Renal cortex interstitium (tissue), 11 donors: ENCODE measurements around the gene HOXC4. TPM values are rescaled to one million over a fixed set of nuclear protein-coding genes. Genes with fewer than 3 reads are reported as not detected.

ENCODE experiments used
- DNase-seq, 11 donors: peaks; one replicate each; pipeline ENCODE4 v3.0.0-alpha.2; 2013; ENCODE audit warnings: low read depth in 9 of 11, low spot score in 4 of 11; ENCODE audit errors: extremely low read depth in 1 of 11
- polyA plus RNA-seq, 3 donors: library from polyadenylated mRNA; unstranded; fragments of 120-200 nt; gene quantifications; one replicate each; pipeline ENCODE4 v1.2.1, GENCODE V29; 2013; ENCODE audit not compliant: insufficient read length in 3 of 3

The HOXC4 gene
- polyA plus RNA-seq, 3 donors, result 53.9 to 76.1 (median 59.0) TPM

GRCh38 chr12:54024127-54024526, 29.5 kb upstream of the HOXC4 start:
- DNase-seq, result no peak

- no peak for DNase-seq
These were observed 28.9 kb upstream of the HOXC4 start for GRCh38 chr12:54024581-54025305.

DNA sequence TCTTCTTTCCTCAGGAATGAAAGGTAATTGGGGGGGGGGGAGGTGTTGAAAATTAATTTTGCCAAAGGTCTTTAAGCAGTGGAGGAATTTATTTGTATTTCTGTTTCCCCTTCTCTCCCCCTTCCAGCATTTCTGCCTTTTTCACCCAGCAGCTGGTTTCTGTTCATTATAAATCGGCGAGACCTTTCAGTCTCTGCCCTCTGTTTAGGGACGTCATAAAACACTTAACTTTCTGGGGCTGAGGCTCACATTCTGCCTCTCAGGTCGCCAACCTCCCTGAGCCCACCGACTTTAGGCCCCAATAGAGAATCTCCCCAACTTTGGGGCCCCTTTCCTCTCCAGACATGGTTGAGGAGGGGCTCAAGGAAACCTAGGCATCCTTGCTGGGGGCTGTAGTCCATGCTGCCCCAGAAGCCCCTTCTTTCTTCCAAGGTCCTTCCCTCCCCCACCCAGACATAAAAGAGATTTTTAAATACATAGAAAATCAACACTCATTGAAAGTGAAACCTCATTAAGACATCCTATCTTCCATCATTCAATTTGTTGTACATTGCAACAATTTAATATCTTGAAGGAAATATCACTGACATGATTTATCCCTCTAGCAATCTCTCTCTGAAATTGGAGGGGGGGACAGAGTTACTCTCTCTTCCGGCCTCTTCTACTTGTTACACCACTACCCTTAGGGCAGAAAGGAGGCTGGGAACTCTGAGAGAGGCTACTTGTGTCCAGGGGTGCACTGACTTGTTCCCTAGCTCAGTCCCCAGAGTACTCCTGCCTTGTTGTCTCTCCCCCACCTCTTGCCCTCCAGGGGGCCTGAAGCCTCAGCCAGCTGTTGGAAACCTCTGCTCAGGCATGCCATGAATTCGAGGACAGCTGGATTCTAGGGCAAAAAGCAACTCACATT, 27.9 kb upstream of the HOXC4 start:
- no peak for DNase-seq

- DNase-seq, result no peak
These were observed 26.8 kb upstream of the HOXC4 start for GRCh38 chr12:54026640-54027441.

GRCh38 chr12:54027442-54027786, 26.2 kb upstream of the HOXC4 start:
- no peak for DNase-seq

DNA sequence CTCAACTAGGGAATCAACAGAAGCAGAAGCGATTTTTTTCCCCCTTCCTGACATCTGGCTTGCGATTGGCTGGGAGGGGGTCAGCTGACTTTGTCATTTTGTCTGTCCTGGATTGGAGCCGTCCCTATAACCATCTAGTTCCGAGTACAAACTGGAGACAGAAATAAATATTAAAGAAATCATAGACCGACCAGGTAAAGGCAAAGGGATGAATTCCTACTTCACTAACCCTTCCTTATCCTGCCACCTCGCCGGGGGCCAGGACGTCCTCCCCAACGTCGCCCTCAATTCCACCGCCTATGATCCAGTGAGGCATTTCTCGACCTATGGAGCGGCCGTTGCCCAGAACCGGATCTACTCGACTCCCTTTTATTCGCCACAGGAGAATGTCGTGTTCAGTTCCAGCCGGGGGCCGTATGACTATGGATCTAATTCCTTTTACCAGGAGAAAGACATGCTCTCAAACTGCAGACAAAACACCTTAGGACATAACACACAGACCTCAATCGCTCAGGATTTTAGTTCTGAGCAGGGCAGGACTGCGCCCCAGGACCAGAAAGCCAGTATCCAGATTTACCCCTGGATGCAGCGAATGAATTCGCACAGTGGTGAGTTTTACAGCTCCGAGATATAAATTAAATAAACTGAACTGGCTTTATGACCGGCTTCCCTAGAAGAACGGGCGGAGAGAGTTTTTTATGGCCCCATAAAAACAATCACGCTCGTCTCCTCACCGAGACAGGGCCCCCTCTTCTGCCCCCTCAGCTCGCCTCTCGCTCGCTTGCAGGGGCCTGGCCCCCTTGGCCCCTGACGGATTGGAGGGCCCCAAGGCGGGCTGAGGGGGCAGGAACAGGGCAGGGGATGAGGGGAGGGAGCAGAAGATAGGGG, 25.1 kb upstream of the HOXC4 start, which contains the start of gene HOXC6:
Gene HOXC6, plus strand, starts transcription at position 127 of the 888 bp plus-strand sequence. Its CDS starts 82 bp downstream, at position 209.
- no peak for DNase-seq

GRCh38 chr12:54029529-54030441, 23.9 kb upstream of the HOXC4 start:
- DNase-seq, result no peak

DNA sequence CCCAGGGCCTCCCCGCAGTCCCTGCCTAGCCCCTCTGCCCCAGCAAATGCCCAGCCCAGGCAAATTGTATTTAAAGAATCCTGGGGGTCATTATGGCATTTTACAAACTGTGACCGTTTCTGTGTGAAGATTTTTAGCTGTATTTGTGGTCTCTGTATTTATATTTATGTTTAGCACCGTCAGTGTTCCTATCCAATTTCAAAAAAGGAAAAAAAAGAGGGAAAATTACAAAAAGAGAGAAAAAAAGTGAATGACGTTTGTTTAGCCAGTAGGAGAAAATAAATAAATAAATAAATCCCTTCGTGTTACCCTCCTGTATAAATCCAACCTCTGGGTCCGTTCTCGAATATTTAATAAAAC, 23.2 kb upstream of the HOXC4 start:
- no peak for DNase-seq

- no peak for DNase-seq
These were observed 22.7 kb upstream of the HOXC4 start for GRCh38 chr12:54030889-54031471.

DNA sequence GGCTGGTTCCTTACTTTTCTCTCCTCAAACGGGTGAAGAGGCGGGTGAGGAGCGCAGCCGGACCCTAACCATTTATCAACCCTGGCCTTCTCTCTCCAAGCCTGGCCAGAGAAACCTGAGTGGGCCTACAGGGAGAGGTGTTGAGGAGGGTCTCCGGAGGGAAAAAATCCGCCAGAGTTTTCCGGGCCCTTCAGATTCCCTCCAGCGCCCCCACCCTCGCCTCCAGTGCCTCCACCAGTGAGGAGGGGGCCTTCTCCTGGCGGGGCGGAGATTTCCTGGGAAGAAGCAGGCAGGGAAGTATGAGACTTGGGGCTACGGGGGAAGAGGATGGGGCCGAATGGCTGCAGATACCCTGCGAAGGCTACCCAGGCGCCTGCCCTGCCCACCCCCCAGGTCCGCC, 22.2 kb upstream of the HOXC4 start:
- no peak for DNase-seq

GRCh38 chr12:54032086-54032619, 21.5 kb upstream of the HOXC4 start:
- no peak for DNase-seq

DNA sequence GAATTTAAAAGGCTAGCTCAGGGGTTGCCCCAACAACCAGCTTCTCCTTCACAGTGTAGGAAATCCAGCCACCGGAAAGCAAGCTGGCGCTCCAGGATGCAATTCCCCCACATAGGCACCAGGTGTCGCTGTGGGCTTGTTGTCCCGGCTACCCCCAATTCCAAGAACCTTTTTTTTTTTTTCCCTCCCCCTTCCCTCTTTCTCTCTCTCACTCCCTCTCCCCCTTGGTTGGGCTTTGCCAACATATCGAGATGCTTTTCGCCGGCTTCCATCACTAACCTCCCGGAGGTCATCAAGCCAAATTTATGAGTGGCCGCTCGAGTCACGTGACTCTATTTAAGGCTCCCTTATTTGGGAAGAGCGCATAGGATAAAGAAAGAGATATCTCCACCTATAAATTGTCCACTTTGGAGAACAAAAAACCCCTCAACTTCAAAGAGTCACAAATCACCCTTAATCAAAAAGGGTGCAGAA, 21.0 kb upstream of the HOXC4 start, which contains the start of gene HOXC5:
Gene HOXC5, plus strand, starts transcription at position 424 of the 474 bp plus-strand sequence. CDS start 73 bp downstream, outside the sequence.
- DNase-seq, result peak in 6 of 11 donors; percentile 78 to 89 (median 84)

DNA sequence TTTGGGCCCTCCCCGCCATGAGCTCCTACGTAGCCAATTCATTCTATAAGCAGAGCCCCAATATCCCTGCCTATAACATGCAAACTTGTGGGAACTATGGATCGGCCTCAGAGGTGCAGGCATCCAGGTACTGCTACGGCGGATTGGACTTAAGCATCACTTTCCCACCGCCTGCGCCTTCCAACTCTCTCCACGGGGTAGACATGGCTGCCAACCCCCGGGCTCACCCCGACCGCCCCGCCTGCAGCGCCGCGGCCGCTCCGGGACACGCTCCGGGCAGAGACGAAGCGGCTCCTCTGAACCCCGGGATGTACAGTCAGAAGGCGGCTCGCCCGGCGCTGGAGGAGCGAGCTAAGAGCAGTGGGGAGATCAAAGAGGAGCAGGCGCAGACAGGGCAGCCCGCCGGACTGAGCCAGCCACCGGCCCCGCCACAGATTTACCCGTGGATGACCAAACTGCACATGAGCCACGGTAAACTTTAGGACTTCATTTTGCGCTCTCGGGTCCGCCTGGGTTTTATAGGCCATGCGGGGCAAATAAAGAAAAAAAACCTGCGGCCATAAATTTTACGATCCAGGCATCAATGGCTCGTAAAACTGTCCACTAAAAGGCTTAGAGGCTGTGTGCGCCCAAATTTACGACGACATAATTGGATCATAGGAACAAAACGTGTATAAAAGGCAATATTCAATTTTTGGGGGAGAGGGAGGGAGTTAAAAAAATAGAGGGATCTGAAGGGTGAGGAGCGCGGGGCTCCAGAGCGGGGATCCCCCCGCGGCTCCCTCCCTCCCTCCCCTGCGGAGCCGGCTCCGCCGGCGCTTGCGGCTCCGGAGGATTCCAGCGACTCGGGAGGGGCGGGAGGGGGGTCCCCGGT, 20.3 kb upstream of the HOXC4 start:
- DNase-seq, result peak in 3 of 11 donors; percentile 80 to 88 (median 86)

DNA sequence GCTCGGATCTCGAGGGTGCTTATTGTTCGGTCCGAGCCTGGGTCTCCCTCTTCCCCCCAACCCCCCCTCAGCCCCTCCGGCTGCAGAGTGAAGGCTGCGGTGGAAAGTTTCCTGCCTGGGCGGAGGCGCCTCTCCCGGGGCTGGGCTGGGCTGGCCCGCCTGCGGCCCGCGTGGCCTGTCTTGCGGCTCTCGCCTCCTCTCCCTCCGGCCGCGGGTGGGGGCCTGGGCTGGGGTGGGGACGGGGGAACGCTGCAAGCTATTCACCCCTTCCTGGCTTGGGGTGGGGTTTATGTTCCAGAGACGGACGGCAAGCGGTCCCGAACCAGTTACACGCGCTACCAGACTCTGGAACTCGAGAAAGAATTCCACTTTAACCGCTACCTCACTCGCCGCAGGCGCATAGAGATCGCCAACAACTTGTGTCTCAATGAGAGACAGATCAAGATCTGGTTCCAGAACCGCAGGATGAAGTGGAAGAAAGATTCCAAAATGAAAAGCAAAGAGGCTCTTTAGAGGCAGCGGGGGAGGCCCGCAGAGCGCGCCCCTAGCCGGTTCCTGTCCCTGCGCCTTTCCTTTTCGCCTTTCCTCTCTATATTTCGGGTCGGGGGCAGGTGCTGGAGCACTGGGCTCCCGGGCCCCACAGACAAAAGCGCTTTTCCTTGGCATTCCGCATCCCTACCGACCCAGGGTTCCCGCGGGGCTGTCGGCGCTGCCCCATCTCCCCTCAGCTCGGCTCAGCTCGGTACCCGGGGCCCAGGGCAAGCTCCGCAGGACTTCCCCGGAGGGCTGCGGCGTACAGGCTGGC, 19.5 kb upstream of the HOXC4 start:
- no peak for DNase-seq

GRCh38 chr12:54034785-54035310, 18.8 kb upstream of the HOXC4 start:
- DNase-seq, result no peak
